ENCODE data around the gene KRT75.

KRT75 gene

DNA sequence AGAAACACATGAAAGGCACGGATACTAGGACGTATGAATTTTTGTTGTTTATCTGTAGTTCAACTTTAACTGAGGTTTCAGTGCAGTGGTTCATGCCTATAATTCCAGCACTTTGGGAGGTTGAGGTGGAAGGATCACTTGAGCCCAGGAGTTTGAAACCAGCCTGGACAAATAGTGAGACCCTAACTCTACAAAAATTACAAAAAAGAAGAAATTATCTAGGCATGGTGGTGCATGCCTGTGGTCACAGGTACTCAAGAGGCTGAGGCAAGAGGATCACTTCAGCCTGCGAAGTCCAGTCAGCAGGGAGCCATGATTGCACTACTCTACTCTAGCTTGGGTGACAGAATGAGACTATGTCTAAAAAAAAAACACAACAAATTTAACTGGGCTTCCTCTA, 9.8 kb upstream of the KRT75 start:
- no peaks in the 10 kb centered on the region for H3K9me3 ChIP-seq (ENCODE audit: insufficient read depth, low read length, severe bottlenecking)
- no peaks in the 10 kb centered on the region for H3K79me2 ChIP-seq (ENCODE audit: insufficient read depth, low read length)
- H3K9ac ChIP-seq (ENCODE audit: low read depth, low read length): no peak overlapping the region
- H2AFZ ChIP-seq (ENCODE audit: low read depth, low read length): no peak overlapping the region
- no peak overlapping the region for H3K27ac ChIP-seq (ENCODE audit: low read length)
- H3K4me2 ChIP-seq (ENCODE audit: insufficient read depth, low read length): no peak overlapping the region
- peaks cover 16% of the 10 kb centered on the region for H3K27me3 ChIP-seq (ENCODE audit: insufficient read depth, low read length, poor library complexity)
- DNase-seq (no peak), ATAC-seq (ENCODE audit: insufficient read depth, low read depth) (no peak)
- H3K4me1 ChIP-seq (ENCODE audit: insufficient read depth, low read length): no peaks in the 10 kb centered on the region
- TF ChIP-seq EZH2 (IDR thresholded peaks at IDR 0.05; ENCODE audit: borderline replicate concordance, low read depth, low read length, severe bottlenecking) (no peak), CTCF (IDR thresholded peaks at IDR 0.05; ENCODE audit: borderline replicate concordance, extremely low read depth, low read length, poor library complexity, severe bottlenecking) (no peak)
- H3K36me3 ChIP-seq (ENCODE audit: insufficient read depth, low read length): no peaks in the 10 kb centered on the region
- no peaks in the 10 kb centered on the region for H4K20me1 ChIP-seq (ENCODE audit: insufficient read depth, low read length)
- H3K4me3 ChIP-seq (ENCODE audit: low read depth in 1 of 2, low read length in 2 of 2): no peak overlapping the region

GRCh38 chr12:52442600-52443061, 8.5 kb upstream of the KRT75 start:
- Histone ChIP-seq H3K27me3 (ENCODE audit: insufficient read depth, low read length, poor library complexity) (peaks cover 12% of the 10 kb centered on the region), H3K9ac (ENCODE audit: low read depth, low read length) (no peak overlapping the region), H2AFZ (ENCODE audit: low read depth, low read length) (no peak overlapping the region), H3K4me1 (ENCODE audit: insufficient read depth, low read length) (no peaks in the 10 kb centered on the region), H3K27ac (ENCODE audit: low read length) (no peak overlapping the region), H3K4me3 (ENCODE audit: low read depth in 1 of 2, low read length in 2 of 2) (no peak overlapping the region), H3K9me3 (ENCODE audit: insufficient read depth, low read length, severe bottlenecking) (no peaks in the 10 kb centered on the region), H4K20me1 (ENCODE audit: insufficient read depth, low read length) (no peaks in the 10 kb centered on the region), H3K79me2 (ENCODE audit: insufficient read depth, low read length) (no peaks in the 10 kb centered on the region), H3K36me3 (ENCODE audit: insufficient read depth, low read length) (no peaks in the 10 kb centered on the region), H3K4me2 (ENCODE audit: insufficient read depth, low read length) (no peak overlapping the region)
- ATAC-seq (ENCODE audit: insufficient read depth, low read depth): no peak
- TF ChIP-seq CTCF (IDR thresholded peaks at IDR 0.05; ENCODE audit: borderline replicate concordance, extremely low read depth, low read length, poor library complexity, severe bottlenecking) (no peak), EZH2 (IDR thresholded peaks at IDR 0.05; ENCODE audit: borderline replicate concordance, low read depth, low read length, severe bottlenecking) (no peak)
- DNase-seq: no peak

DNA sequence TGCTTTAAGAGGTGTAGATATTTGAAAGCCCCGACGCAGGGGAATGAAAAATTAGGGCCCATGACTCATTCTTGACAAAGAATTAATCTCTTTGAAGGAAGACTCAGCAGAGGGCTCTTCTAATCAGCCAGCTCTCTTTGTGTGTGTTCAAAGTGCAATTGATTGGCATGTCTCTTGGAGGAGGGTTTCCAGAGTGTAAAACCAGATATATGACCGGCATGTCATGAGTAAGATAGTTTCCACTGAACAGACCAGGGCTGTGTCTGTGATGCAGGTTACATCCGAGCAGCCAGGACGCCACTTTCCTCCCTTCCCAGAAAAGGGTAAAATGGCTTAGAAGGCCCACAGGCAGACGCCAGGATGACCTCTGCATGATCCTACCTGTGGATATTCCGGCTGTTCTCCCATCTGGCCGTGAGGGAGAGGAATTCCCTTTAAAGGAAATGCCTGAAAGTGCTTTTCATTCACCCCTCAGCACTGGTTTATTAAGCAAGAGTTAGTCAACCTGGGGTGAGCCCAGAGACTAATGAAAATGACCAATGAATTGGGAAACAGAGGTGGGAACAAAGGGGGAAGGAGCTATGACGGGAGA, 7.2 kb upstream of the KRT75 start:
- Histone ChIP-seq H3K4me1 (ENCODE audit: insufficient read depth, low read length) (no peaks in the 10 kb centered on the region), H3K27me3 (ENCODE audit: insufficient read depth, low read length, poor library complexity) (peaks cover 12% of the 10 kb centered on the region), H3K9ac (ENCODE audit: low read depth, low read length) (no peak overlapping the region), H3K36me3 (ENCODE audit: insufficient read depth, low read length) (no peaks in the 10 kb centered on the region), H3K79me2 (ENCODE audit: insufficient read depth, low read length) (no peaks in the 10 kb centered on the region), H3K4me2 (ENCODE audit: insufficient read depth, low read length) (no peak overlapping the region), H3K27ac (ENCODE audit: low read length) (no peak overlapping the region), H3K9me3 (ENCODE audit: insufficient read depth, low read length, severe bottlenecking) (no peaks in the 10 kb centered on the region), H3K4me3 (ENCODE audit: low read depth in 1 of 2, low read length in 2 of 2) (no peak overlapping the region), H4K20me1 (ENCODE audit: insufficient read depth, low read length) (no peaks in the 10 kb centered on the region), H2AFZ (ENCODE audit: low read depth, low read length) (no peak overlapping the region)
- DNase-seq: no peak
- TF ChIP-seq CTCF (IDR thresholded peaks at IDR 0.05; ENCODE audit: borderline replicate concordance, extremely low read depth, low read length, poor library complexity, severe bottlenecking) (no peak), EZH2 (IDR thresholded peaks at IDR 0.05; ENCODE audit: borderline replicate concordance, low read depth, low read length, severe bottlenecking) (no peak)
- no peak for ATAC-seq (ENCODE audit: insufficient read depth, low read depth)
